Activated B cell treated with CpG ODN at 0.5 μM for 24 hours (primary cell): Measurements from ENCODE around the gene PLCB4. TPM values are rescaled to one million over a fixed set of nuclear protein-coding genes. Genes with fewer than 3 reads are reported as not detected.

Source experiments
- ATAC-seq: fragments of 200-7000 bp; cut with Tn5 transposase; one replicate; pipeline ENCODE4 v1.10.0; 2021; ENCODE audit warnings: low read depth, mild to moderate bottlenecking, moderate library complexity
- CTCF ChIA-PET: fragments of 350-600 bp; sonication (Branson Sonifier 250); formaldehyde crosslinking; loops from one replicate; lab custom pipeline; 2021; ENCODE audit warnings: antibody characterized with exemption; lab: Charles Lee
- POLR2A ChIA-PET: fragments of 350-600 bp; sonication (Branson Sonifier 250); formaldehyde crosslinking; loops from one replicate; lab custom pipeline; 2021; ENCODE audit warnings: antibody characterized with exemption; lab: Charles Lee
- DNase-seq: peaks from one replicate; pipeline ENCODE4 v3.0.0; 2022
- H3K27ac Mint-ChIP-seq: one replicate; pipeline ENCODE4 v1.8.0; 2020; ENCODE audit warnings: mixed read lengths
- H3K27me3 Mint-ChIP-seq: one replicate; pipeline ENCODE4 v1.8.0; 2021; ENCODE audit warnings: mixed read lengths
- H3K36me3 Mint-ChIP-seq: one replicate; pipeline ENCODE4 v1.8.0; 2021; ENCODE audit warnings: low read depth, mixed read lengths
- H3K4me1 Mint-ChIP-seq: one replicate; pipeline ENCODE4 v1.8.0; 2021; ENCODE audit warnings: mixed read lengths
- H3K4me3 Mint-ChIP-seq: one replicate; pipeline ENCODE4 v1.8.0; 2020; ENCODE audit warnings: mild to moderate bottlenecking, mixed read lengths
- H3K9me3 Mint-ChIP-seq: one replicate; pipeline ENCODE4 v1.8.0; 2020; ENCODE audit warnings: mixed read lengths
- intact Hi-C: fragments of 100-400 bp; cut with micrococcal nuclease; formaldehyde crosslinking; loops from one replicate; pipeline ENCODE4 v1.15.1; 2024
- total RNA-seq: library from RNA; stranded (reverse); gene quantifications from 2 replicates; pipeline ENCODE4 v1.2.3, GENCODE V29; 2022
- TF ChIP-seq, protein P1 (sequence below): fragments of 200-600 bp; IDR thresholded peaks from one replicate; pipeline ENCODE4 v1.8.0; 2022; ENCODE audit warnings: antibody characterized with exemption, mild to moderate bottlenecking

Gene PLCB4
- total RNA-seq, 1 donor from 2014 or later, result not detected

DNA sequence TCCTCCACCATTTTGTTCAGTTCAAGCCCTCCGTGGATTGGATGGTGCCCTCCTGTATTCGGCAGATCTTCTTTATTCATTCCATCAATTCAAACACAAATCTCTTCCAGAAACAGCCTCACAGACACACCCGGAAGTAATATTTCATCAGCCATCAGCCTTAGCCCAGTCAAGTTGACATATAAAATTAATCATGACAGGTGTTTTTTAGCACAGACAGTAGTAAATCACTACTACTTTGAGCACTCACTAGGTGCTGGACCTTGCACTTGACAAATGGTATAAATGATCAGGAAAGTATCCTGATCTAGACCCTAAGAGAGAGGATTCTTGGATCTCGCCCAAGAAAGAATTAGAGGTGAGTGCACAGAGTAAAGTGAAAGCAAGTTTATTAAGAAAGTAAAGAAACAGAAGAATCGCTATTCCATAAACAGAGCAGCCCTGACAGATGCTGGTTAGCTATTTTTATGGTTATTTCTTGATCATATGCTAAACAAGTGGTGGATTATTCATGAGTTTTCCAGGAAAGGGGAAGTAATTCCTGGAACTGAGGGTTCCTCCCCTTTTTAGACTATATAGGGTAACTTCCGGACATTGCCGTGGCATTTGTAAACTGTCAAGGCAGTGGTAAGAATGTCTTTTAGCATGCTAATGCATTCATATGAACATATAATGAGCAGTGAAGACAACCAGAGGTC is 250.9 kb downstream of the PLCB4 start:
- ChIA-PET POLR2A (no interaction called here), CTCF (no interaction called here)
- no peak for ATAC-seq
- no peak overlapping the region for H3K27ac Mint-ChIP-seq
- H3K9me3 Mint-ChIP-seq, result no peaks in the 10 kb centered on the region
- intact Hi-C loops, result no loop called here
- H3K4me3 Mint-ChIP-seq, result peak overlapping the region; percentile 39
- peaks cover 10% of the 10 kb centered on the region for H3K4me1 Mint-ChIP-seq
- DNase-seq, result no peak
- TF ChIP-seq, protein P1, sequence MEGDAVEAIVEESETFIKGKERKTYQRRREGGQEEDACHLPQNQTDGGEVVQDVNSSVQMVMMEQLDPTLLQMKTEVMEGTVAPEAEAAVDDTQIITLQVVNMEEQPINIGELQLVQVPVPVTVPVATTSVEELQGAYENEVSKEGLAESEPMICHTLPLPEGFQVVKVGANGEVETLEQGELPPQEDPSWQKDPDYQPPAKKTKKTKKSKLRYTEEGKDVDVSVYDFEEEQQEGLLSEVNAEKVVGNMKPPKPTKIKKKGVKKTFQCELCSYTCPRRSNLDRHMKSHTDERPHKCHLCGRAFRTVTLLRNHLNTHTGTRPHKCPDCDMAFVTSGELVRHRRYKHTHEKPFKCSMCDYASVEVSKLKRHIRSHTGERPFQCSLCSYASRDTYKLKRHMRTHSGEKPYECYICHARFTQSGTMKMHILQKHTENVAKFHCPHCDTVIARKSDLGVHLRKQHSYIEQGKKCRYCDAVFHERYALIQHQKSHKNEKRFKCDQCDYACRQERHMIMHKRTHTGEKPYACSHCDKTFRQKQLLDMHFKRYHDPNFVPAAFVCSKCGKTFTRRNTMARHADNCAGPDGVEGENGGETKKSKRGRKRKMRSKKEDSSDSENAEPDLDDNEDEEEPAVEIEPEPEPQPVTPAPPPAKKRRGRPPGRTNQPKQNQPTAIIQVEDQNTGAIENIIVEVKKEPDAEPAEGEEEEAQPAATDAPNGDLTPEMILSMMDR, result no peak
- H3K36me3 Mint-ChIP-seq, result no peaks in the 10 kb centered on the region
- H3K27me3 Mint-ChIP-seq, result no peaks in the 10 kb centered on the region

DNA sequence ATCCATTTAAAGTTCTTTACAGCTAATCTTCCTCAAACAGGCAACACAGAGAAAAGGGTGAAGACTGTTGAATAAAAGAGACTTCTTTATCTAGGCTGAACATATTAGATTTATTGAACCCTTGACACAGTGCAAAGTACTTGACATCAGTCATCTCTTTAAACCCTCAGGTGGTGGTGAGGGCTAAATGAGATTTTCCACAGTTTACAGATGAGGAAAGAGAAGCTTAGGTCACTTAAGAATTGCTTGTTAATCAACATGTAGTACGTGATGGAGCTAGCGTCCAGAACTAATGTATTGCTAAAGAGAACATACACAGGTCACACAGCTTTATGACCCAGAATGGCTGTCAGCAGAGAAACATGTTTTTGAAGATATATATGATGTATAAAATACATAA is 252.1 kb downstream of the PLCB4 start:
- intact Hi-C loops, result no loop called here
- POLR2A ChIA-PET, result no interaction called here
- Mint-ChIP-seq H3K27ac (no peak overlapping the region), H3K36me3 (no peaks in the 10 kb centered on the region), H3K4me1 (peaks cover 10% of the 10 kb centered on the region), H3K4me3 (no peak overlapping the region), H3K27me3 (no peaks in the 10 kb centered on the region), H3K9me3 (no peaks in the 10 kb centered on the region)
- ATAC-seq, result no peak
- no peak for DNase-seq
- TF ChIP-seq, protein P1, result no peak
- CTCF ChIA-PET, result no interaction called here

DNA sequence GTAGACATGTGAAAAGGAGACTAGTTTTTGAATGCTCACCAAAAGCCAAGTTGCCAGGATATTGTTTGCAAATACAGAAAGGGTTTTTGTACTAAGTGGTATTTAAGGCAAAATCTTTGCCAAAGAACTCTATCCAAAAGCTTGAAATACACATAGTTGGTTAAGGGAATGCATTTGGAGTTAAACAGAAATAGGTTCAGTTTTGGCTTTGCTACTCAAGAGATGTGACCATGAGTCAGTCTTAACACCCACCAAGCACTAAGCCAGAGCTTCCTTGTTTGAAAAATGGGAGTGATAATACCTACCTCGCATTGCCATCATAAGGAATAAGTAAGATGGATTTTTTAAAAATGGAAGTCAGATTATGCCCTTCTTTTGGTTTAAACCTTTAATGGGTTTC is 253.8 kb downstream of the PLCB4 start:
- no peaks in the 10 kb centered on the region for H3K27me3 Mint-ChIP-seq
- no peak overlapping the region for H3K27ac Mint-ChIP-seq
- DNase-seq (no peak), ATAC-seq (no peak)
- TF ChIP-seq, protein P1, result no peak
- H3K9me3 Mint-ChIP-seq, result no peaks in the 10 kb centered on the region
- H3K4me3 Mint-ChIP-seq, result no peak overlapping the region
- CTCF ChIA-PET, result no interaction called here
- POLR2A ChIA-PET, result no interaction called here
- intact Hi-C loops, result no loop called here
- no peaks in the 10 kb centered on the region for H3K36me3 Mint-ChIP-seq
- peaks cover 10% of the 10 kb centered on the region for H3K4me1 Mint-ChIP-seq

DNA sequence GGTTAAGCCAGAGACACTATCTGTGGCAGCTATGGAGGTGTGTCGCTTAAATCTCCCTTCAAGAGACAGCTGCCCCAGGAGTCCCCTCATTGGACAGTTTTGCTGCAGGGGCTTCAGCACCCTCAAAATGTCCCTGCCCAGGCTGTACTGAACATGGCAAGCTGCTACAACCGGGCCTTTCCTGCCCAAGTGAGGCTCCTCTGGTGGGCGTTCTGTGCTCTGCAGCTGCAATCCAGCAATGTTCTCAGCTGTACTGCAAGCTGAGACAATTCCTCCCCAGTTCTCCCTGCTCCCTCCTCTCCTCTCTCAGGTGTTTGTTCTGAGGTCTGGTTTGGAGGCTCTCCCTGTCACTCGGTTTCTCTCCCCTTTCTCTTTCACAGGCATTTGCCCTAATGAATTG is 254.7 kb downstream of the PLCB4 start:
- no peak overlapping the region for H3K4me3 Mint-ChIP-seq

DNA sequence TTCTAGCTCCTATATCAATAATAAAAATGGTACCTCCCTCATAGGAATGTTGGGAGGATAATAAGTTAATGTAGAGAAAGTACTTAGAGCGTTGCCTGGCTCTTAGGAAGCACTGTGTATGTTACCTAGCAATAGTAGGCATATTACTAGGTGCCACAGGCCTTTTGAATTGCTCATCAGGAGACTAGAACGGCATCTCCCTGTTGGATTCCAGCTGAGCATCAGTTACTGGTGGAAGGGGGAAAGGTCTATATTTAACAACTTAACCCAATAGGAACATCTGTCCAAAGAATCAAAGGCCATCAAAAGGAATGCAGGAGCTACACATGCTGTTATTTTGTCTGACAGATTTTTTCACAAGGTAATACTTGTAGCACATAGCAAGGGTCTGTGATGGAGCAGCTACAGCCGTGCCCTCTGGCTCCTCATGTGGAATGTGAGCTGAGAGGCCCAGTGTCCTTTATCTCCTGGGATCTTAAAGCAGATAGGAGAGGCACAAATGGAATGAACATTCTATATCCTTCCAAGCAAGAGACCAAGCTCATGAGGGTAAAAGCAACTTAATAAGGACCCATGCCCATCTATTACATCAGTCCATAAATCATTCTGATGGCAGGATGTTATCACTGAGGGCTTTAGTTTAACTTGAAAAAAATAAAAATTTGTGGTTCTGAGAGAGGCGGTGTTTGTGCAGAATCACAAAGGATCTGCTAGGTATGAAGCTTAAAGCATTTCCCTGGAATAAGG is 260.6 kb downstream of the PLCB4 start:
- Mint-ChIP-seq H3K9me3 (no peaks in the 10 kb centered on the region), H3K4me1 (no peaks in the 10 kb centered on the region), H3K36me3 (no peaks in the 10 kb centered on the region), H3K4me3 (no peak overlapping the region), H3K27ac (no peak overlapping the region), H3K27me3 (no peaks in the 10 kb centered on the region)
- intact Hi-C loops, result no loop called here
- CTCF ChIA-PET, result no interaction called here
- DNase-seq, result no peak
- TF ChIP-seq, protein P1, result no peak
- POLR2A ChIA-PET, result no interaction called here
- no peak for ATAC-seq

More for the DNA sequence above, 254.7 kb downstream of the PLCB4 start:
- ChIA-PET POLR2A (no interaction called here), CTCF (no interaction called here)
- DNase-seq (no peak), ATAC-seq (no peak)
- intact Hi-C loops, result no loop called here
- Mint-ChIP-seq H3K9me3 (no peaks in the 10 kb centered on the region), H3K27me3 (no peaks in the 10 kb centered on the region), H3K27ac (no peak overlapping the region), H3K36me3 (no peaks in the 10 kb centered on the region), H3K4me1 (peaks cover 10% of the 10 kb centered on the region)
- TF ChIP-seq, protein P1, result no peak
